Stimulated activated naive CD8-positive, alpha-beta T cell treated with anti-CD3 and anti-CD28 coated beads, Interleukin-15, amount 100 ng/mL, for 72 hours (primary cell): ENCODE results near the gene UNC13B.
A peak's percentile ranks its signal among the peaks of the same experiment; 100 is the strongest.
"Not testable (repeated sequence)": the region's sequence is repeated elsewhere in the genome, so short reads cannot be mapped to it uniquely, and the experiment has no call there.

Experiments used
- ATAC-seq: fragments of 150-1000 bp; cut with Tn5 transposase; 2 replicates; pipeline ENCODE4 v1.10.0; 2021; ENCODE audit warnings: mild to moderate bottlenecking, moderate library complexity
- DNase-seq, 2 donors: peaks; one replicate each; pipeline ENCODE4 v3.0.0; 2021 to 2022
- H3K27ac Mint-ChIP-seq, 2 donors: one replicate each; pipeline ENCODE4 v1.8.0; 2022; ENCODE audit warnings: mild to moderate bottlenecking in 2 of 2, mixed read lengths in 2 of 2, moderate library complexity in 2 of 2
- H3K27me3 Mint-ChIP-seq: one replicate; pipeline ENCODE4 v1.8.0; 2022; ENCODE audit warnings: mixed read lengths
- H3K4me1 Mint-ChIP-seq: one replicate; pipeline ENCODE4 v1.8.0; 2022; ENCODE audit warnings: mild to moderate bottlenecking, mixed read lengths
- H3K4me3 Mint-ChIP-seq, 2 donors: one replicate each; pipeline ENCODE4 v1.8.0; 2022; ENCODE audit warnings: mild to moderate bottlenecking in 2 of 2, mixed read lengths in 2 of 2, moderate library complexity in 1 of 2
- H3K9me3 Mint-ChIP-seq, 2 donors: one replicate each; pipeline ENCODE4 v1.8.0; 2022; ENCODE audit warnings: mixed read lengths in 2 of 2

The UNC13B gene

DNA sequence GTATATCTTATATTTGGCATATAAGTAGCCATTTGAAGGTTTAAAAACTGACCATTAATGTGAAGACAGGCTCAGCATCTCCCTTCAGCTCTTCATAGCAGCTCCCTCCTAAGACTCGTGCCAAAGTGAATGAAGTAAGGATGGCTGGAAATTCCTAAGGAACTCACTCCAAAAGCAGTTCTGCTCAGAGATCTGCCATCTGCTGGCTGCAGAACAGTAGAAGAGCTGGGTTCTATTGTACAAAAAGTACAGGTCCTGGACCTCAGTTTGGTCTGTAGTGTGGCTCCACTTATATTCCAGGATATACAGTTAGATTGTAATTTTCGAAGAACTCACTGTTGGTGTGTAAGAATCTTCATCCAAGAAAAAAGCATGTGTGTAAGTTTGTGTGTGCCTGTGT, 223.2 kb downstream of the UNC13B start:
- DNase-seq (no peak), ATAC-seq (no peak)
- Mint-ChIP-seq H3K27ac (no peak overlapping the region), H3K27me3 (no peaks in the 10 kb centered on the region), H3K9me3 (no peaks in the 10 kb centered on the region), H3K4me1 (peaks cover 8% of the 10 kb centered on the region), H3K4me3 (no peak overlapping the region)

DNA sequence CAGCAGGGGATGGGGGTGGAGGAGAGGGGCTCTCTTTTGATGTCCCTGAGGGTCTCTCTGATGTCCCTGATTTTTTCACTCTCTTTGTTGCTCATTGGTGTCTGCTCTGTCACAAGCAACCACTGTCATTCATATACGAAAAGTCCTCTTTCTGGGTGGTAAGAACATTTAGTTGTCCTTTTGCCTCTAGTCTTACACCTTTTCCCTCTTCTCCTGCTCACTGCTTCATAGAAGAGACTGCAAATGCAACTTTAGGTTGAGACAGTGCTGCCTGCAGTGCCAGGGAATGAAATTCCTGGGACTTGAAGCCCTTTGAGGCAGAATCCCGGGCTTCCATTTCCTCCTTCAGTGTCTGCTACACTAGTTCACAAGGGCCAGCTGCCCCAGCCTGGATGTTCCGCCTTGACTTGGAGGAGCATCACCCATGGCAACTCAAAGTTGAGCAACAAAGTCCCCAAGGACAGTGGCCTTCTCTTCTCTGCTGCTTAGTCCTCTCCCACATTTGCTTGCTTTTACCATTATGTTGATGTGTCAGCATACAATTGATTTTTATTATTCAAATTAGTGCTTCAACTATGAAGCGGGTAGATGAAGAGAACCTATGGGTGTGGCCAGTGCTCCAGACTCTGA, 233.4 kb downstream of the UNC13B start:
- DNase-seq: no peak
- H3K4me1 Mint-ChIP-seq: peaks cover 12% of the 10 kb centered on the region
- H3K4me3 Mint-ChIP-seq: no peak overlapping the region
- no peak overlapping the region for H3K27ac Mint-ChIP-seq
- no peak for ATAC-seq
- H3K27me3 Mint-ChIP-seq: peaks cover 6% of the 10 kb centered on the region
- no peaks in the 10 kb centered on the region for H3K9me3 Mint-ChIP-seq

DNA sequence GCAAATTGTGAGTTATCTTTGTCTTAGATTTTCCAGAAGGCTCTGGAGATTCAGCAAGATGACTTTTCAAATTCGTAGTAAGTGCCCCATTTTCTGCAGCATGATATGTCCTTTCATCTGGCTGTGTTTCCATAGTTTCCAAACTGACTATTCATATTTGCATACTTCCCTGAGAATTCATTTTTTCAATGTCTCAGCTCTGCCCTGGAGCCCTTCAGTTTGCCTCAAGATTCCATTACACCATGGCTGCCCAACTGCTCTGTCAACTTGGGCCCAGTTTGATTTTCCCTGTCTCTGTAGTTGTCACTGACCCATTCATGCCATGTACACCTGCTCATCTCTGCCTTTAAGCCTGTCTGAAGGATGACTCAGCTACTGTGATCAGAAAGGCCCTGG, 233.9 kb downstream of the UNC13B start:
- ATAC-seq (no peak), DNase-seq (no peak)
- no peaks in the 10 kb centered on the region for H3K9me3 Mint-ChIP-seq
- H3K4me1 Mint-ChIP-seq: peaks cover 12% of the 10 kb centered on the region
- H3K4me3 Mint-ChIP-seq: no peak overlapping the region
- H3K27me3 Mint-ChIP-seq: peaks cover 6% of the 10 kb centered on the region
- H3K27ac Mint-ChIP-seq: no peak overlapping the region

DNA sequence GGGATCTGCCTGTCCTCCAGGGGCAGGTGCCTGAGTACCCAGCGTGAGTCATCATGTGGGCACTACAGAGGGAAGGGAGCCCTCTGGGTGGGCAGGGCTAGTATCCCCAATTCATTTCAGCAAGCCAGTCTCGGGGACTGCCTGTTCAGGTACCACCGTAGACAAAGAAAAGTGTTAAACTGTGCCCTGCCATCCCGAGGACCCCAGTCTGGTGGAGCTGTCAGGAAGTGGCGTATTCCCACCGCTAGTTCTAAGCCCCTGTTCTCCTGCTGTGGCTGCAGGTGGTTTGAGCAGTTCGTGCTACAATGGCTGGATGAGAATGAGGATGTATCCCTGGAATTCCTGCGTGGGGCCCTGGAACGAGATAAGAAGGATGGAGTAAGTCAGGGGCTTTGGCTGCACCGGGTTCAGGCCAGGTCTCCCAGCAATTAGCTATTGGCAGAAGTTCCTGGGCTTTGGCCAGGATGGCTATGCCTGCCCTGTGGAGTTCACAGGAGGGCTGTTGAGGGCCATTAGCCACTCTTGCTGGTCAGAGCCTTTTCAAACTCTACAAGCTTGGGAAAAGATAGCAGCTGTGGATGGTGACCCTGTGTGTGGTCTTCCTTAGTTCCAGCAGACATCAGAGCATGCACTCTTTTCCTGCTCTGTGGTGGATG, 234.9 kb downstream of the UNC13B start:
- DNase-seq (no peak), ATAC-seq (no peak)
- Mint-ChIP-seq H3K27me3 (peaks cover 6% of the 10 kb centered on the region), H3K4me3 (no peak overlapping the region), H3K27ac (no peak overlapping the region), H3K4me1 (peaks cover 12% of the 10 kb centered on the region), H3K9me3 (no peaks in the 10 kb centered on the region)

DNA sequence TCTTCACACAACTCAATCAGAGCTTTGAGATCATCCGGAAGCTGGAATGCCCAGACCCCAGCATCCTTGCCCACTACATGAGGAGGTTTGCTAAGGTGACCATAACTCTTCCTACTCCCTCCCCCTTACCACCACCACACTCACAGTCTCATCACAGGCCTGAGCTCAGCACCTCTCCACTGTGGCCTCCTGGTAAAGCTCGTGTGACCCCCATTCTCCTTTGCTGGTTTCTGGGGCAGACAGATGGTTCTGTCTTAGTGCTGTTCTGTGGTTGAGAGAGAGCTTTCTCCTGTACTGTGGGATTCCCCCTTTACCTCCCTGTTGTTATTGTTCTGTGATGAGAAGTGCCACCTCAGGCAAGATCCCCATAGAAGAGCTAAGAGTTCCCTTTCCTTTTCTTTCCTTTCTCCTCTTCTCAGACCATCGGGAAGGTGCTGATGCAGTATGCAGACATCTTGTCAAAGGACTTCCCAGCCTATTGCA, 235.4 kb downstream of the UNC13B start:
- no peaks in the 10 kb centered on the region for H3K9me3 Mint-ChIP-seq
- peaks cover 12% of the 10 kb centered on the region for H3K4me1 Mint-ChIP-seq
- ATAC-seq (peak; percentile 84), DNase-seq (peak in 1 of 2 donors; percentile 24)
- H3K27me3 Mint-ChIP-seq: peaks cover 6% of the 10 kb centered on the region
- peak overlapping the region in 1 of 2 donors; percentile 85 for H3K27ac Mint-ChIP-seq
- H3K4me3 Mint-ChIP-seq: peak overlapping the region; percentile 7 to 62

DNA sequence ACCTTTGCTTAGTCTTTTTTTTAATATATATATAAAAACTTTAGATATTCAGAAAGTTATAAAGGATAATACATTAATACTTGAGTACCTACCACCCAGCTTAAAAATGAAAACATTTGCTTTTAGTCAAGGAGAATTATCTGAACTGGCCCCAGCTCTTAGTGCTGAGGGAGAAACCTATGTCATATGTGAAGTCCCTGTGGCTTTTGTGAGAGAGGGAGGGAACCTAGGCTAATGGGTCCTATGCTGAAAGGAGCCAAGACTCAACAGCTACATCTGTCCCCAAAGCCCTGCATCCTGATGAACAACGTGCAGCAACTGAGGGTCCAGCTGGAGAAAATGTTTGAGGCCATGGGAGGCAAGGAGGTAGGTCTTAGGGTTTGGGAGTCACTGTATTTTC, 236.1 kb downstream of the UNC13B start:
- H3K9me3 Mint-ChIP-seq: no peaks in the 10 kb centered on the region
- DNase-seq (no peak), ATAC-seq (peak; percentile 79)
- H3K4me1 Mint-ChIP-seq: peaks cover 12% of the 10 kb centered on the region
- peaks cover 6% of the 10 kb centered on the region for H3K27me3 Mint-ChIP-seq
- peak overlapping the region in 1 of 2 donors; percentile 29 for H3K4me3 Mint-ChIP-seq
- H3K27ac Mint-ChIP-seq: peak overlapping the region in 1 of 2 donors; percentile 71

DNA sequence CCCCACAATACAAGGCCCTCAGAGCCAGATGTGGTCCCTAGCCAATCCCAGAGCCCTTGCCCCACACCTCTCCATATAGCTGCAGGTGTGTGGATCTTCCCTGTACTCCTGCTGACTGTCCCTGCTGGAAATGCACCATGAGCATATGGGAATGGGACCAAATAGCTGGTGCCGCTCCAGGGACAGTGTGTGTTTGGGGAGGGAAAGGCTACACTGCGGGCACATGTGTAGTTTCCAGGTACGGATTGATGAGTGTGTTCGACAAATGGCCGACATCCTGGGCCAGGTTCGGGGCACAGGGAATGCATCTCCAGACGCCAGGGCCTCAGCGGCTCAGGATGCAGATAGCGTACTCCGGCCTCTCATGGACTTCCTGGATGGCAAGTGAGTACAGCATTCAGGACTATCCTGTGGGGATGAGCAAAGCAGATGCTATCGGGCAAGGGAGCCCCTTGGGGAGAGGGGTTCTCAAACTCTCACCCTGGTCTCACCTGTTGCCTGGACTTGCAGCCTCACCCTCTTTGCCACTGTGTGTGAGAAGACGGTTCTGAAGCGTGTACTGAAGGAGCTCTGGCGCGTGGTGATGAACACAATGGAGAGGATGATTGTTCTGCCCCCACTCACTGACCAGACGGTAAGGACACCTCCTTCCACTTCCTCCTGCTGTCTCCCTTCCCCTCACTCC, 237.0 kb downstream of the UNC13B start:
- no peaks in the 10 kb centered on the region for H3K9me3 Mint-ChIP-seq
- DNase-seq: no peak
- H3K4me1 Mint-ChIP-seq: peaks cover 12% of the 10 kb centered on the region
- peak overlapping the region in 1 of 2 donors; percentile 44 for H3K27ac Mint-ChIP-seq
- no peak for ATAC-seq
- H3K4me3 Mint-ChIP-seq: no peak overlapping the region
- H3K27me3 Mint-ChIP-seq: peaks cover 6% of the 10 kb centered on the region

DNA sequence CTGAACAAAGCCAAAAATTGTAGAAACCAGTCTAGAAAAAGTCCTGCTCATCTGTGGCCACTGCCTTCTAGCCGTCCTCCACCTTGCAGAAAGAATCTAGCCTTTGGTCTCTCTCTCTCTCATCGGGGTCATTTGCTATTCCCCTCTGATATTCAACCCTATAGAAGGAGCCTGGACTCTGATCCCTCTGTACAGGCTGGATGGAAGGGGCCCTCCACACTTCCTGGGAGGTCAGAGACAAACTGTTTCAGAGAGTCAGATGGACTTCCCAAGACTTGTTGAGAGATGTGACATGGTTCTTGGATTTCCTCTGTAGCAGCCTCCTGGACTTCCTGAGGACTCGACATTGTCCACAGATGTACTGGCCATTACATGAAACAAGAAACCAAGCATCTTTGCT, 243.1 kb downstream of the UNC13B start:
- H3K9me3 Mint-ChIP-seq: no peaks in the 10 kb centered on the region
- H3K4me1 Mint-ChIP-seq: peaks cover 8% of the 10 kb centered on the region
- H3K4me3 Mint-ChIP-seq: no peak overlapping the region
- DNase-seq (no peak), ATAC-seq (no peak)
- H3K27me3 Mint-ChIP-seq: peaks cover 23% of the 10 kb centered on the region
- H3K27ac Mint-ChIP-seq: no peak overlapping the region

DNA sequence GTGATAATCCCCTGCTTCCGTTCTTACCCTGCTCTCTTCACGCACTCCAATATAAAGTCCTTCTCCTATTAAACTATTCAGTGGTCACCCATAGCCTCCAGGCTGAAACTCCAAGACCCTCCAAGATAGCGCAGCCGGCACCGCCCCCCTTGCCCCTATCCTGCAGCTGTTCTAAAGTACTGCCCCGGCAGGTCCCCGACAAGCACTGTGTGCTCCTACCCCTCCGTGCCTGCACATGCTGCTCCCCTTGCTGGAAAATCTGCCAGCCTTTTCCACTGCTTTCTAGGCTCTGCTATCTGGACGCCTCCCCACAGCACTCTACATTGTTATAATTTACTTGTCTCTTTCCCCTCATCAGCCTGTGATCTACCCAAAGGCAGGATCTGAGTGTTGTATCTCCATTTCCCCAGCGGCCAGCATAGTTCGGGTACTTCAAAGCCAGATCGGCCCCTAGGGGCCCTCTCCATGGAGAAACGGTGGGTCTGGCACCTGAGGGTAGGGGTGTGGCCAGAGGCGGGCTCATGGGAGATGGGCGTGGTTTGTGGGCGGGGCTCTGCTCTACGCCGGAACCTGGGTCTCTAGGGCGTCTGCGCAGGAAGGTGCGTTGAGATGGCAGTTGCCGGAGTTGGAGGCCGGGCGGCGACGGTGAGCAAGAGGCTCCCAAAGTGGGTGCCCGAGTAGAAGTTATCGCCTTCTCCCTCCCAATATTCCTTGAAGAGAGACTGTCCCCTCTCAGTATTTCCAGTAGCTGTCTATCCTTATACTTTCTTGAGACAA, 244.6 kb downstream of the UNC13B start:
- peak overlapping the region; percentile 33 to 44 for H3K4me3 Mint-ChIP-seq
- no peak overlapping the region for H3K27ac Mint-ChIP-seq
- no peaks in the 10 kb centered on the region for H3K9me3 Mint-ChIP-seq
- H3K4me1 Mint-ChIP-seq: peaks cover 8% of the 10 kb centered on the region
- H3K27me3 Mint-ChIP-seq: peaks cover 23% of the 10 kb centered on the region
- ATAC-seq (peak; percentile 89), DNase-seq (peak; percentile 36 to 62)

DNA sequence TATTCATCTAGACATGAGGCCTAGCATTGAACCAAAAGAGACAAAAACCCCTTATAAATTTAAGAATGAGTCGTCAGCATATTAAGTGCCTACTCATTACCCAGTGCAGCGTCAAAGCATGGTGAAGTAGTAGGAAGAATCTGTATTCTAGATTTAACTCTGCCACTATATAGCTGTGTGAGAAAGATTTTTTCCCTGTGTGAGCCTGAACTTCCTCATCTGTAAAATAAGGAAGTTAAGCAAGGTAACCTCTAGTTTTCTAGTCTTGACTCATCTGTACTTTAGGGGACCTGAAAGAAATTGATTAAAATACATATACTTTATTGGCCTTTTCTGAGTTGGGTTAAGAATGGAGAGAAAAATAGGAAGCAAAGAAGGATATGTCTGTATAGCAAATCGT, 246.0 kb downstream of the UNC13B start:
- ATAC-seq (no peak), DNase-seq (no peak)
- H3K4me3 Mint-ChIP-seq: no peak overlapping the region
- peaks cover 8% of the 10 kb centered on the region for H3K4me1 Mint-ChIP-seq
- peaks cover 29% of the 10 kb centered on the region for H3K27me3 Mint-ChIP-seq
- H3K27ac Mint-ChIP-seq: no peak overlapping the region
- H3K9me3 Mint-ChIP-seq: no peaks in the 10 kb centered on the region

DNA sequence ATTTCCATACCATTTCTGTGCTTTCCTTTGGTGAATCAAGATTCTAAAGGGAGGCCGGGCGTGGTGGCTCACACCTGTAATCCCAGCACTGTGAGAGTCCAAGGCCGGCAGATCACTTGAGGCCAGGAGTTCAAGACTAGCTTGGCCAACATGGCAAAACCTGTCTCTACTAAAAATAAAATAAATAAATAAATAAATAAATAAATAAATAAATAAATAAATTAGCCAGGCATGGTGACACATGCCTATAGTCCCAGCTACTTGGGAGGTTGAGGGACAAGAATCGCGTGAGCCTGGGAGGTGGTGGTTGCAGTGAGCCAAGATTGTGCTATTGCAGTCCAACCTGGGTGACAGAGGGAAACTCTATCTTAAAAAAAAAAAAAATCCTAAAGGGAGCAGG, 247.6 kb downstream of the UNC13B start:
- not testable (repeated sequence) for H3K27ac Mint-ChIP-seq, H3K9me3 Mint-ChIP-seq, H3K4me1 Mint-ChIP-seq, DNase-seq, ATAC-seq, H3K4me3 Mint-ChIP-seq
- H3K27me3 Mint-ChIP-seq: peaks cover 29% of the 10 kb centered on the region

DNA sequence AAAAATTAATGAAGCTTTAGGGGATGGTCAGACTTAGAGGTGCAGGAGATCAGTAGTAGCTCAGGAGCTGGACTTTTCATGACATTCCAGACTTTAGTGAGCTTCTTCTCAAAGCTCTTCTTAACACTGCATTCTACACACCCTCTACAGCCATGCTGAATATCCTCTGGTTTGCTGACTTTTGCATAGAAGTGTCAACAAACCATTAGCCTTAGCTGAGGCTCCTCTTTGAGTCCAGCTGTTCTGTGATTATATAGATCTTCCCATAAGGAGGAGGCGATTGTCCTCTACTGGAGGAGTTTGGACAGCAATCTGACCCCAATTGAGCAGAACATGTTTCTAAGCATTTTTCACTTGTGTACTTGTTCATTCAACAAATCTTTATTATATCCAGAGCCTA, 253.1 kb downstream of the UNC13B start:
- H3K9me3 Mint-ChIP-seq: no peaks in the 10 kb centered on the region
- H3K4me3 Mint-ChIP-seq: no peak overlapping the region
- H3K4me1 Mint-ChIP-seq: no peaks in the 10 kb centered on the region
- H3K27ac Mint-ChIP-seq: no peak overlapping the region
- ATAC-seq: no peak
- H3K27me3 Mint-ChIP-seq: peaks cover 34% of the 10 kb centered on the region
- DNase-seq: no peak

DNA sequence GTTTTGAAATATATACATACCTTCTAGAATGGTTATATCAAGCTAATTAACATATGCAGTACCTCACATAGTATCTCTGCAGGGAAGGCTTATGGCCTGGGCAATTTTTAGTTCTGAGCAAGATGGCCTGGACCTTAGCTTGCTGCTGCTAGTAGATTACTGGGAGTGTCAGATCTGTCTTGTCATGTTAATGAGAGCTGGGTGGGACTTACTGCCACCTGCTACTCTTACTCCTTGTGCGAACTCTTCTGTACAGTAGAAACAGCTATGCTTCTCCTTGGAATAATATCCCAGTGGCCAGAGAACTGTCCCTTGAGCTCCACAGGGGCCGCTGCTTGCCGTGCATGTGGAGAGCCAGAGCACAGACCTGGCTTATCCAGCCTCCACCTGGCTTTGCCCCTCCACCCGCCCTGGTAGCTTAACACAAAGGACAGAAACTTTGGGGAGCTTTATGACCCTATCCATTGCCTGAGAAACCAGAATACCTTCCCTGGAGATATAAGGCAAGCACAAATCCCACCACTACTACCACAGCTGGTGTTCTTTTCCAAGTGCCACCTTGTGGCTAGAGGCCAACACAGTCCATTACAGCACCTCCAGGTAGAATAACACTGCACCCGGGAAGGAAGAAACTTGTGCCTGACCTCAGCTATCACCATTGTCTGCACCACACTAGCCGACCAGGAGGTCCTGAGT, 253.7 kb downstream of the UNC13B start:
- Mint-ChIP-seq H3K4me3 (no peak overlapping the region), H3K27me3 (peaks cover 41% of the 10 kb centered on the region), H3K4me1 (no peaks in the 10 kb centered on the region), H3K9me3 (no peaks in the 10 kb centered on the region), H3K27ac (no peak overlapping the region)
- ATAC-seq: no peak
- no peak for DNase-seq

DNA sequence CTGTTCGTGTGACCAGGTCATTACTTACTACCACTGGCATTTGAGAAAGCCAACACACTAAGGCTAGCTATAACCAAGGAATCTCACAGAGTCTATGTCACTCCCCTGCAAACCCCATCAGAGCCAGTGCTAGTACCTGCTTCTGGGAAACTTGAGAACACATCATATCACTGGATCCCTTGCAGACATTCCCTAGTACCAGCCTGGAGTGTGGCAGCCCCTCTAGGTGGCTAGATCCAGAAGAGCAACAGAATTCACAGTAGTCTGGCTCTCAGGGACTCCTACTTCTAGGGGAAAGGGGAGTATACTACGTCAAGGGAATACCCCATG, 254.3 kb downstream of the UNC13B start:
- DNase-seq: no peak
- Mint-ChIP-seq H3K9me3 (no peaks in the 10 kb centered on the region), H3K27me3 (peaks cover 46% of the 10 kb centered on the region), H3K4me3 (no peak overlapping the region), H3K27ac (no peak overlapping the region), H3K4me1 (no peaks in the 10 kb centered on the region)
- no peak for ATAC-seq

DNA sequence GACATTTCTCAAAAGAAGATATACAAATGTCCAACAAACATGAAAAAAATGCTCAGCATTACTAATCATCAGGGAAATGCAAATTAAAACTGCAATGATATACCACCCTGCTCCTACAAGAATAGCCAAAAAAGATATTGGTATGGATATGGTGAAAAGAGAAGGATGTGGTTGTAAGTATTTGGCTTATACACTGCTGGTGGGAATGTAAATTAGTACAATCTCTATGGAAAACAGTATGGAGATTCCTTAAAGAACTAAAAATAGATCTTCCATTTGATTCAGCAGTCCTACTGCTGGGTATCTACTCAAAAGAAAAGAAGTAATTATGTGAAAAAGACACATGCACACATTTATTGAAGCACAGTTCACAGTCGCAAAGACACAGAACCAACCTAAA, 260.5 kb downstream of the UNC13B start:
- Mint-ChIP-seq H3K4me3 (no peak overlapping the region), H3K27ac (no peak overlapping the region), H3K9me3 (no peaks in the 10 kb centered on the region), H3K4me1 (no peaks in the 10 kb centered on the region), H3K27me3 (peaks cover 52% of the 10 kb centered on the region)
- DNase-seq: no peak
- ATAC-seq: no peak
